ENCODE data around the gene IRF2BP2. TPM values are rescaled to one million over a fixed set of nuclear protein-coding genes. Genes with fewer than 3 reads are reported as not detected.
A peak's percentile ranks its signal among the peaks of the same experiment; 100 is the strongest.

The IRF2BP2 gene
- total RNA-seq, 4 donors from 2014 or later, result 82.7 to 120 (median 93.3) TPM

- no peak for TF ChIP-seq POLR2AphosphoS5 (IDR thresholded peaks at IDR 0.05)
- no peak for TF ChIP-seq EP300 (IDR thresholded peaks at IDR 0.05; ENCODE audit: low read depth)
- no peak for TF ChIP-seq POLR2A (IDR thresholded peaks at IDR 0.05)
- no peak for TF ChIP-seq CTCF (IDR thresholded peaks at IDR 0.05)
- Histone ChIP-seq H3K36me3 (no peaks in the 10 kb centered on the region), H3K4me1 (peaks cover 24 to 81% (median 51%) of the 10 kb centered on the region in 4 donors), H3K4me3 (no peak overlapping the region), H3K27me3 (no peaks in the 10 kb centered on the region), H3K27ac (peak overlapping the region; percentile 11 to 48 (median 20)), H3K9me3 (no peaks in the 10 kb centered on the region)
- intact Hi-C loops (cut with DNase I; ENCODE audit: low total_unique reads), result loop anchor here (10.0 kb wide), 1 partner anchor 68 kb away; no protein-coding TSS in a partner anchor
- DNase-seq, result no peak
- 10% methylated on average over 2 of the region's 2 CpGs; no CpG with 5 or more reads in 1 of the 2 donors for WGBS, 2 donors (ENCODE audit: low coverage in 1 of 2)
- in situ Hi-C loops (cut with MboI; ENCODE audit: low pct_ligation_motif_present in 1 of 4, low pct_unique_long_range_greater_than_20kb in 1 of 4, low sequenced_read_pairs in 3 of 4), result loop anchor here in 3 of 4 donors (10.0 to 25.0 kb wide), 4 partner anchors 108 to 358 kb away; no protein-coding TSS in a partner anchor
These were observed 6.7 kb upstream of the IRF2BP2 start for GRCh38 chr1:234616644-234617043.

GRCh38 chr1:234614081-234614489 is 4.1 kb upstream of the IRF2BP2 start:
- intact Hi-C loops (cut with DNase I; ENCODE audit: low total_unique reads), result loop anchor here (5.0 to 10.0 kb wide), 4 partner anchors 71 to 468 kb away; no protein-coding TSS in a partner anchor
- no peaks in the 10 kb centered on the region for H3K9me3 ChIP-seq
- TF ChIP-seq EP300 (IDR thresholded peaks at IDR 0.05; ENCODE audit: low read depth) (no peak), CTCF (IDR thresholded peaks at IDR 0.05) (no peak), POLR2AphosphoS5 (IDR thresholded peaks at IDR 0.05) (no peak), POLR2A (IDR thresholded peaks at IDR 0.05) (no peak)
- no peak for DNase-seq
- no peaks in the 10 kb centered on the region for H3K27me3 ChIP-seq
- WGBS, 2 donors (ENCODE audit: low coverage in 1 of 2), result 37 to 45% methylated on average over 2 of the region's 2 CpGs
- in situ Hi-C loops (cut with MboI; ENCODE audit: low pct_ligation_motif_present in 1 of 4, low pct_unique_long_range_greater_than_20kb in 1 of 4, low sequenced_read_pairs in 3 of 4), result loop anchor here in 3 of 4 donors (5.0 to 25.0 kb wide), 6 partner anchors 103 to 468 kb away; no protein-coding TSS in a partner anchor
- peak overlapping the region; percentile 97 to 100 (median 100) for H3K27ac ChIP-seq
- H3K4me3 ChIP-seq, result no peak overlapping the region
- no peaks in the 10 kb centered on the region for H3K36me3 ChIP-seq
- H3K4me1 ChIP-seq, result peaks cover 29 to 61% (median 51%) of the 10 kb centered on the region in 4 donors

- peak in 2 of 3 donors; percentile 11 to 53 for TF ChIP-seq POLR2AphosphoS5 (IDR thresholded peaks at IDR 0.05)
- no peak for TF ChIP-seq EP300 (IDR thresholded peaks at IDR 0.05; ENCODE audit: low read depth)
- no peak for TF ChIP-seq CTCF (IDR thresholded peaks at IDR 0.05)
- TF ChIP-seq POLR2A (IDR thresholded peaks at IDR 0.05), result peak; percentile 14
- H3K4me1 ChIP-seq, result peaks cover 29 to 53% (median 43%) of the 10 kb centered on the region in 4 donors
- peak; percentile 27 for DNase-seq
- peaks cover 0 to 5% (median 1%) of the 10 kb centered on the region in 4 donors for H3K36me3 ChIP-seq
- 7 to 14% methylated on average over 9 to 12 of the region's 12 CpGs for WGBS, 2 donors (ENCODE audit: low coverage in 1 of 2)
- intact Hi-C loops (cut with DNase I; ENCODE audit: low total_unique reads), result loop anchor here (5.0 to 10.0 kb wide), 4 partner anchors 71 to 469 kb away; no protein-coding TSS in a partner anchor
- peak overlapping the region; percentile 97 to 100 (median 100) for H3K27ac ChIP-seq
- H3K4me3 ChIP-seq, result peak overlapping the region in 3 of 4 donors; percentile 6 to 71 (median 9)
- no peaks in the 10 kb centered on the region for H3K9me3 ChIP-seq
- H3K27me3 ChIP-seq, result no peaks in the 10 kb centered on the region
- in situ Hi-C loops (cut with MboI; ENCODE audit: low pct_ligation_motif_present in 1 of 4, low pct_unique_long_range_greater_than_20kb in 1 of 4, low sequenced_read_pairs in 3 of 4), result loop anchor here in 3 of 4 donors (5.0 to 25.0 kb wide), 6 partner anchors 104 to 469 kb away; no protein-coding TSS in a partner anchor
These were observed 3.3 kb upstream of the IRF2BP2 start for GRCh38 chr1:234613128-234613875.

Measured in transverse colon (tissue), 4 donors.